GM12864 (cell line): ENCODE results near the gene SLF2.
A peak's percentile ranks its signal among the peaks of the same experiment; 100 is the strongest.

ENCODE experiments used
- DNase-seq: peaks from one replicate; pipeline ENCODE4 v3.0.0-alpha.2; 2011; ENCODE audit warnings: low read depth
- H3K4me3 ChIP-seq: 2 replicates; pipeline ENCODE4 v1.5.1; 2011; ENCODE audit warnings: mild to moderate bottlenecking, low read depth, low read length, control low read depth
- CTCF ChIP-seq: IDR thresholded peaks from 2 replicates; pipeline ENCODE4 v1.5.1; 2011; ENCODE audit warnings: low read depth, mild to moderate bottlenecking, moderate library complexity, low read length, control low read depth, inconsistent platforms; ENCODE audit errors: missing control alignments

The SLF2 gene

DNA sequence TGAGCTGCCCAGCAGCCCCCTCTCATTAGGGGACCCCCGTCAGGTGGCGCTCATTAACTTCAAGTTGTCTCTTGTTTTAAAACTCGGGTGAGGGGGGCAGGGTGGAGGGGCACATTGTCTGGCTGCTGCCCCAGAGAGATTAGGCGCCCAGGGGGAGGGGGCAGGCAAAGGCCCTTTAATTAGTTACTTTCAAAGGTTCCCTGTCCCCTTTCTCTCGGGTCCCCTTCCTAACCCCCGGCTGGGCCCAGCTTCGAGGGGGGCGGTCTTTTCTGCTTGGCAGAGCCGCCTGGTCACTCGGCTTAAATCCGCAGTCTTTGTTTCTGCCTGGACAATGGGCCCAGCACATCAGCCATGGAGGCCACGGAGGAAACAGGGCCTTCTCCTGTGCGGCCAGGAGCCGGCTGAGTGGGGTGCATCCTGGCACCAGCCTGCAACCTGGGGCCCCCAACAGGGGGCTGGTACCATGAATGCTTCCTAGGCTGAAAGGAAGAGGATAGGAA lies 38.9 kb upstream of the SLF2 start:
- H3K4me3 ChIP-seq, result no peak overlapping the region
- no peak for TF ChIP-seq CTCF
- no peak for DNase-seq

DNA sequence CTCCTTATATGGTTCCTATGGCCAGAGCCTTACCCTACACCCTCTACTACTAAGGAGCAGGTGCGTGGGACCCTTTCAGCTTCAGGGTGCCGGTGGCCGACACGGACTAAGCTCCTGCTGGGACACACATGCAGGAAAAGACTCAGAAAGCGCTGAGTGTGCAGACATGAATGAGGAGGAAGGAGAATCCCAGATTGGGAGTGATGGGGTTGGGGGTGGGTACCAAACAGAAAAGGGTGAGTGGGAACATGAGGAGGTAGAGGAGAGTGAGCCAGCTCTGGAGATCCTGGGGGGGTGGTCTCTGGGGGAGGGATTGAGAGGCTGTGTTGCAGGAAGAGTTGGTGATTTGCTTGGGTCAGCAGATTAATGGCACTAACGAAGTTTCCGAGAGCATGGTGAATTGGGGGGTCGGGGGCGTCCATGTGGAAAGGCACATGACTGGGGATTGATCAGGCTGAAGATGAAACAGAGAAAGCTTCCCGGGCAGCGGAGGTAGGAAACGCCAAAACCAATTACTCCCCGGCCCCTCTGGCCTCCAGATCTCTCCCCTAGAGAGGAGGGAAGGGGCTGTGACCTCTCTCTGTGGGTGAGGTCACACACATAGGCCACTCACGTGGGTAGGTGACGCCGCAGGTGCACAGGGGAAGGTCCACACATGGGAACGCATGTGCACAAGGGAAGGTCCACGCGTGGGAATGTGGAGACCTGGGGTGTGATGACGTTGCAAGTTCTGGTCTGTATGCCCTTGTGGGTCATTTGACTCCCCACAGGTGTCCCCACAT lies 37.9 kb upstream of the SLF2 start:
- no peak for TF ChIP-seq CTCF
- DNase-seq, result no peak
- no peak overlapping the region for H3K4me3 ChIP-seq

- no peak for DNase-seq
- TF ChIP-seq CTCF, result no peak
Measured at GRCh38 chr10:100875484-100876166, 37.1 kb upstream of the SLF2 start.

GRCh38 chr10:100876585-100877460 lies 35.9 kb upstream of the SLF2 start:
- DNase-seq, result no peak
- H3K4me3 ChIP-seq, result no peak overlapping the region
- no peak for TF ChIP-seq CTCF

More at GRCh38 chr10:100875484-100876166, 37.1 kb upstream of the SLF2 start:
- no peak overlapping the region for H3K4me3 ChIP-seq

DNA sequence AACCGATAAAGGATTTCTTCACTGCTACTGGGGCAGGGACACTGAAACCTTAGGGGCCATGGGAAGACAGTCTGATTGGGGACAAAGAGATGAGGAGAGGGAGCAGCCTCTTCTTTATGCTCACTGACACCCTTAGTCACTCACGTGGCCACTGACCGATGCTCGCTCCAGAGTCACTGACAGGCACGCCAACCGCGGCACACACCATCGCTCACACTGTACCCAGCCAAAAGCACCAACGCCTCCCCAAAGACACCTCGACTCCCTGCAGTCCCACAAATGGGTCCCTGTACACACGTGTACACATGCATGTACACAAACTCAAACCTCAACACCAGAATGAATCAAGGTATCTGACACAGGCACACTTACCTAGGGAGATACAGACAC lies 35.3 kb upstream of the SLF2 start:
- TF ChIP-seq CTCF, result no peak
- DNase-seq, result no peak
- H3K4me3 ChIP-seq, result no peak overlapping the region

- TF ChIP-seq CTCF, result peak; percentile 61
- DNase-seq, result no peak
- H3K4me3 ChIP-seq, result no peak overlapping the region
Measured at GRCh38 chr10:100878291-100878910, 34.4 kb upstream of the SLF2 start.
